HEK293 (cell line): Measurements from ENCODE around the gene CNST.
A peak's percentile ranks its signal among the peaks of the same experiment; 100 is the strongest.

Source experiments
- ATF2 ChIP-seq: fragments of 450-650 bp; formaldehyde crosslinking; IDR thresholded peaks from 2 replicates; pipeline ENCODE4 v1.5.1; 2016; ENCODE audit warnings: missing biosample characterization, missing genetic modification characterization, low read depth
- KLF8 ChIP-seq: fragments of 450-650 bp; formaldehyde crosslinking; IDR thresholded peaks from 2 replicates; pipeline ENCODE4 v1.5.1; 2016; ENCODE audit warnings: missing biosample characterization, missing genetic modification characterization
- KLF9 ChIP-seq: fragments of 450-650 bp; formaldehyde crosslinking; IDR thresholded peaks from 2 replicates; pipeline ENCODE4 v1.5.1; 2016; ENCODE audit warnings: missing biosample characterization, missing genetic modification characterization, low read depth
- REST ChIP-seq: fragments of 450-650 bp; formaldehyde crosslinking; IDR thresholded peaks from 2 replicates; pipeline ENCODE4 v1.5.1; 2016; ENCODE audit warnings: missing biosample characterization, missing genetic modification characterization
- SCRT1 ChIP-seq: fragments of 450-650 bp; formaldehyde crosslinking; IDR thresholded peaks from 2 replicates; pipeline ENCODE4 v1.5.1; 2016; ENCODE audit warnings: missing biosample characterization, missing genetic modification characterization, borderline replicate concordance
- SP2 ChIP-seq: fragments of 450-650 bp; formaldehyde crosslinking; IDR thresholded peaks from 2 replicates; pipeline ENCODE4 v1.5.1; 2016; ENCODE audit warnings: missing biosample characterization, missing genetic modification characterization
- SP7 ChIP-seq: fragments of 450-650 bp; formaldehyde crosslinking; IDR thresholded peaks from 2 replicates; pipeline ENCODE4 v1.5.1; 2016; ENCODE audit warnings: missing biosample characterization, missing genetic modification characterization
- TCF7L2 ChIP-seq: IDR thresholded peaks from 2 replicates; pipeline ENCODE4 v1.6.1; 2011; ENCODE audit warnings: low read depth, mild to moderate bottlenecking, inconsistent platforms, low read length, moderate library complexity, borderline replicate concordance
- TRIM28 ChIP-seq: IDR thresholded peaks from 2 replicates; pipeline ENCODE4 v1.6.1; 2011; ENCODE audit warnings: low read length, control low read depth, borderline replicate concordance
- ZBTB17 ChIP-seq: fragments of 450-650 bp; formaldehyde crosslinking; IDR thresholded peaks from 2 replicates; pipeline ENCODE4 v1.5.1; 2016; ENCODE audit warnings: missing biosample characterization, missing genetic modification characterization
- ZIC2 ChIP-seq: fragments of 450-650 bp; formaldehyde crosslinking; IDR thresholded peaks from 2 replicates; pipeline ENCODE4 v1.5.1; 2016; ENCODE audit warnings: missing biosample characterization, missing genetic modification characterization
- ZNF114 ChIP-seq: fragments of 450-650 bp; formaldehyde crosslinking; IDR thresholded peaks from 2 replicates; pipeline ENCODE4 v1.5.0; 2017; ENCODE audit warnings: missing biosample characterization, missing genetic modification characterization
- ZNF169 ChIP-seq: fragments of 450-650 bp; formaldehyde crosslinking; IDR thresholded peaks from 2 replicates; pipeline ENCODE4 v1.5.1; 2016; ENCODE audit warnings: missing biosample characterization, missing genetic modification characterization
- ZNF202 ChIP-seq: fragments of 450-650 bp; formaldehyde crosslinking; IDR thresholded peaks from 2 replicates; pipeline ENCODE4 v1.5.1; 2016; ENCODE audit warnings: missing biosample characterization, missing genetic modification characterization, borderline replicate concordance
- ZNF211 ChIP-seq: fragments of 450-650 bp; formaldehyde crosslinking; IDR thresholded peaks from 2 replicates; pipeline ENCODE4 v1.5.1; 2016; ENCODE audit warnings: low read depth, missing biosample characterization, missing genetic modification characterization
- ZNF274 ChIP-seq, 2 experiments: fragments of 200-500 bp in 1 of 2; fragments of 450-650 bp in 1 of 2; sonication (Bioruptor generic) in 1 of 2; formaldehyde crosslinking in 1 of 2; IDR thresholded peaks; 2 replicates each; pipeline versions ENCODE4 v1.5.1 to v1.6.1; 2014 to 2016; ENCODE audit warnings: borderline replicate concordance in 1 of 2, inconsistent platforms in 1 of 2, low read length in 1 of 2, missing biosample characterization in 1 of 2, missing genetic modification characterization in 1 of 2
- ZNF335 ChIP-seq: fragments of 450-650 bp; formaldehyde crosslinking; conservative IDR thresholded peaks from 2 replicates; pipeline ENCODE4 v1.5.1; 2016; ENCODE audit warnings: missing biosample characterization, missing genetic modification characterization
- ZNF366 ChIP-seq: fragments of 450-650 bp; formaldehyde crosslinking; conservative IDR thresholded peaks from 2 replicates; pipeline ENCODE4 v1.5.1; 2016; ENCODE audit warnings: missing biosample characterization, missing genetic modification characterization
- ZNF514 ChIP-seq: fragments of 450-650 bp; formaldehyde crosslinking; IDR thresholded peaks from 2 replicates; pipeline ENCODE4 v1.5.1; 2016; ENCODE audit warnings: missing biosample characterization, missing genetic modification characterization
- ZNF521 ChIP-seq: fragments of 450-650 bp; formaldehyde crosslinking; IDR thresholded peaks from 2 replicates; pipeline ENCODE4 v1.5.1; 2017; ENCODE audit warnings: missing biosample characterization, mild to moderate bottlenecking, missing genetic modification characterization
- ZNF555 ChIP-seq: fragments of 450-650 bp; formaldehyde crosslinking; conservative IDR thresholded peaks from 2 replicates; pipeline ENCODE4 v1.5.1; 2017; ENCODE audit warnings: missing biosample characterization, mild to moderate bottlenecking, missing genetic modification characterization, inconsistent platforms
- ZNF600 ChIP-seq: fragments of 450-650 bp; formaldehyde crosslinking; IDR thresholded peaks from 2 replicates; pipeline ENCODE4 v1.5.1; 2016; ENCODE audit warnings: missing biosample characterization, missing genetic modification characterization
- ZNF629 ChIP-seq: fragments of 450-650 bp; formaldehyde crosslinking; IDR thresholded peaks from 2 replicates; pipeline ENCODE4 v1.5.1; 2017; ENCODE audit warnings: missing biosample characterization, missing genetic modification characterization
- ZNF645 ChIP-seq: fragments of 450-650 bp; formaldehyde crosslinking; IDR thresholded peaks from 2 replicates; pipeline ENCODE4; 2016; ENCODE audit warnings: missing biosample characterization, missing genetic modification characterization
- ZNF654 ChIP-seq: fragments of 450-650 bp; formaldehyde crosslinking; IDR thresholded peaks from 2 replicates; pipeline ENCODE4 v1.5.1; 2016; ENCODE audit warnings: low read depth, missing biosample characterization, missing genetic modification characterization
- ZNF692 ChIP-seq: fragments of 450-650 bp; formaldehyde crosslinking; IDR thresholded peaks from 2 replicates; pipeline ENCODE4 v1.5.1; 2016; ENCODE audit warnings: missing biosample characterization, missing genetic modification characterization
- ZNF777 ChIP-seq: fragments of 450-650 bp; formaldehyde crosslinking; IDR thresholded peaks from 2 replicates; pipeline ENCODE4 v1.5.1; 2017; ENCODE audit warnings: missing biosample characterization, missing genetic modification characterization, borderline replicate concordance
- TF ChIP-seq, protein P1 (sequence below): fragments of 450-650 bp; formaldehyde crosslinking; IDR thresholded peaks from 2 replicates; pipeline ENCODE4 v1.5.1; 2016; ENCODE audit warnings: missing biosample characterization, missing genetic modification characterization
- TF ChIP-seq, protein P2 (sequence below): fragments of 450-650 bp; IDR thresholded peaks from 2 replicates; pipeline ENCODE4 v1.5.1; 2018; ENCODE audit warnings: missing biosample characterization, missing genetic modification characterization

The CNST gene

GRCh38 chr1:246608616-246609376 lies 42.5 kb downstream of the CNST start (continued):
- TF ChIP-seq ZNF169 (no peak), SP2 (no peak), SP7 (tag by site-specific recombination) (0 out of 2 replicates have a peak, but pooled peaks have one; percentile 21), ZNF645 (tag by site-specific recombination) (no peak), ZNF211 (tag by site-specific recombination) (no peak), TRIM28 (peak; percentile 67; the same call in 1 of the 2 replicates), ZNF555 (tag by site-specific recombination) (no peak), SCRT1 (tag by site-specific recombination) (no peak), ZNF366 (tag by site-specific recombination) (peak; percentile 54), ZNF629 (tag by site-specific recombination) (peak; percentile 66), REST (tag by site-specific recombination) (no peak), ZNF600 (tag by site-specific recombination) (no peak), KLF8 (tag by site-specific recombination) (no peak), TCF7L2 (no peak), ZNF274 (IDR thresholded peaks at IDR 0.05; ENCODE audit: low read length) (no peak), ZNF274 (tag by site-specific recombination; IDR thresholded peaks at IDR 0.05; ENCODE audit: borderline replicate concordance) (no peak), ZNF514 (tag by site-specific recombination) (no peak), ZBTB17 (tag by site-specific recombination) (no peak), ATF2 (peak; percentile 33; the same call in 1 of the 2 replicates), KLF9 (tag by site-specific recombination) (no peak), ZNF777 (tag by site-specific recombination) (no peak), ZIC2 (0 out of 2 replicates have a peak, but pooled peaks have one; percentile 11), ZNF521 (tag by site-specific recombination) (no peak), ZNF202 (tag by site-specific recombination) (no peak), ZNF335 (tag by site-specific recombination) (no peak), ZNF692 (tag by site-specific recombination) (no peak), ZNF654 (tag by site-specific recombination) (no peak), ZNF114 (tag by site-specific recombination) (no peak)
- TF ChIP-seq, protein P1, sequence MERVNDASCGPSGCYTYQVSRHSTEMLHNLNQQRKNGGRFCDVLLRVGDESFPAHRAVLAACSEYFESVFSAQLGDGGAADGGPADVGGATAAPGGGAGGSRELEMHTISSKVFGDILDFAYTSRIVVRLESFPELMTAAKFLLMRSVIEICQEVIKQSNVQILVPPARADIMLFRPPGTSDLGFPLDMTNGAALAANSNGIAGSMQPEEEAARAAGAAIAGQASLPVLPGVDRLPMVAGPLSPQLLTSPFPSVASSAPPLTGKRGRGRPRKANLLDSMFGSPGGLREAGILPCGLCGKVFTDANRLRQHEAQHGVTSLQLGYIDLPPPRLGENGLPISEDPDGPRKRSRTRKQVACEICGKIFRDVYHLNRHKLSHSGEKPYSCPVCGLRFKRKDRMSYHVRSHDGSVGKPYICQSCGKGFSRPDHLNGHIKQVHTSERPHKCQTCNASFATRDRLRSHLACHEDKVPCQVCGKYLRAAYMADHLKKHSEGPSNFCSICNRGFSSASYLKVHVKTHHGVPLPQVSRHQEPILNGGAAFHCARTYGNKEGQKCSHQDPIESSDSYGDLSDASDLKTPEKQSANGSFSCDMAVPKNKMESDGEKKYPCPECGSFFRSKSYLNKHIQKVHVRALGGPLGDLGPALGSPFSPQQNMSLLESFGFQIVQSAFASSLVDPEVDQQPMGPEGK (tag by site-specific recombination): no peak
- TF ChIP-seq, protein P2, sequence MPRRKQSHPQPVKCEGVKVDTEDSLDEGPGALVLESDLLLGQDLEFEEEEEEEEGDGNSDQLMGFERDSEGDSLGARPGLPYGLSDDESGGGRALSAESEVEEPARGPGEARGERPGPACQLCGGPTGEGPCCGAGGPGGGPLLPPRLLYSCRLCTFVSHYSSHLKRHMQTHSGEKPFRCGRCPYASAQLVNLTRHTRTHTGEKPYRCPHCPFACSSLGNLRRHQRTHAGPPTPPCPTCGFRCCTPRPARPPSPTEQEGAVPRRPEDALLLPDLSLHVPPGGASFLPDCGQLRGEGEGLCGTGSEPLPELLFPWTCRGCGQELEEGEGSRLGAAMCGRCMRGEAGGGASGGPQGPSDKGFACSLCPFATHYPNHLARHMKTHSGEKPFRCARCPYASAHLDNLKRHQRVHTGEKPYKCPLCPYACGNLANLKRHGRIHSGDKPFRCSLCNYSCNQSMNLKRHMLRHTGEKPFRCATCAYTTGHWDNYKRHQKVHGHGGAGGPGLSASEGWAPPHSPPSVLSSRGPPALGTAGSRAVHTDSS (tag by site-specific recombination): no peak
